DOHH2 (cell line): ENCODE measurements around the gene TAMM41.

Experiments
- H3F3A ChIP-seq: fragments of 200-600 bp; sonication (generic), shearing (Covaris generic); 2 replicates; pipeline ENCODE4 v1.6.0; 2016; ENCODE audit warnings: antibody characterized with exemption, mild to moderate bottlenecking; ENCODE audit not compliant: control insufficient read depth, insufficient read depth
- H3K27ac ChIP-seq: fragments of 200-600 bp; sonication (generic); 2 replicates; pipeline ENCODE4 v1.5.1; 2014; ENCODE audit warnings: low read depth, mild to moderate bottlenecking, low read length, moderate library complexity
- H3K27me3 ChIP-seq: fragments of 200-600 bp; sonication (generic); 2 replicates; pipeline ENCODE4 v1.6.1; 2014; ENCODE audit warnings: mild to moderate bottlenecking, low read length, mixed read lengths; ENCODE audit not compliant: control insufficient read depth
- H3K36me3 ChIP-seq: fragments of 200-600 bp; sonication (generic); 2 replicates; pipeline ENCODE4 v1.6.1; 2014; ENCODE audit warnings: mild to moderate bottlenecking, low read length, moderate library complexity, mixed read lengths; ENCODE audit not compliant: control insufficient read depth
- H3K4me1 ChIP-seq: fragments of 200-600 bp; sonication (generic); 2 replicates; pipeline ENCODE4 v1.6.1; 2014; ENCODE audit warnings: mild to moderate bottlenecking, low read length, mixed read lengths; ENCODE audit not compliant: control insufficient read depth
- H3K4me2 ChIP-seq: fragments of 200-600 bp; sonication (generic); 2 replicates; pipeline ENCODE4 v1.6.0; 2014; ENCODE audit warnings: mild to moderate bottlenecking, low read length, moderate library complexity
- H3K4me3 ChIP-seq: fragments of 200-600 bp; sonication (generic); 2 replicates; pipeline ENCODE4 v1.5.1; 2014; ENCODE audit warnings: mild to moderate bottlenecking, low read length, mixed read lengths
- H3K79me2 ChIP-seq: fragments of 200-600 bp; sonication (generic); 2 replicates; pipeline ENCODE4 v1.6.1; 2014; ENCODE audit warnings: mild to moderate bottlenecking, low read length, mixed read lengths; ENCODE audit not compliant: control insufficient read depth
- H3K9me2 ChIP-seq: fragments of 200-600 bp; sonication (generic); replicated peaks from 2 replicates; pipeline ENCODE4 v1.6.1; 2014; ENCODE audit warnings: mild to moderate bottlenecking, low read length, mixed read lengths; ENCODE audit not compliant: control insufficient read depth
- H3K9me3 ChIP-seq: fragments of 200-600 bp; sonication (generic); 2 replicates; pipeline ENCODE4 v1.6.1; 2014; ENCODE audit warnings: antibody characterized with exemption, low read length, mixed read lengths; ENCODE audit not compliant: control insufficient read depth, insufficient read depth
- H4K20me1 ChIP-seq: fragments of 200-600 bp; sonication (generic); 2 replicates; pipeline ENCODE4 v1.6.0; 2014; ENCODE audit warnings: low read depth, mild to moderate bottlenecking, antibody characterized with exemption, low read length, moderate library complexity; ENCODE audit not compliant: control insufficient read depth, insufficient read depth
- CTCF ChIP-seq: fragments of 200-600 bp; sonication (generic); IDR thresholded peaks from one replicate; pipeline ENCODE4 v1.5.1; 2014; ENCODE audit warnings: antibody characterized with exemption, mild to moderate bottlenecking, low read depth, low read length; ENCODE audit not compliant: poor library complexity, severe bottlenecking
- EZH2phosphoT487 ChIP-seq: fragments of 200-600 bp; sonication (generic); IDR thresholded peaks from 2 replicates; pipeline ENCODE4 v1.6.1; 2017; ENCODE audit warnings: borderline replicate concordance, mild to moderate bottlenecking, antibody characterized with exemption, low read length, moderate library complexity, mixed read lengths

TAMM41 gene

GRCh38 chr3:11769704-11770476, 76.8 kb downstream of the TAMM41 start:
- Histone ChIP-seq H3K27me3 (no peaks in the 10 kb centered on the region), H3K27ac (no peak overlapping the region), H3K79me2 (no peaks in the 10 kb centered on the region), H4K20me1 (no peaks in the 10 kb centered on the region), H3K9me2 (no peaks in the 10 kb centered on the region), H3K4me3 (peak overlapping the region; percentile 31), H3F3A (no peaks in the 10 kb centered on the region), H3K9me3 (no peaks in the 10 kb centered on the region), H3K36me3 (no peaks in the 10 kb centered on the region), H3K4me2 (peak overlapping the region; percentile 39), H3K4me1 (peaks cover 15% of the 10 kb centered on the region)
- TF ChIP-seq EZH2phosphoT487 (no peak), CTCF (no peak)

- no peaks in the 10 kb centered on the region for H3K79me2 ChIP-seq
- TF ChIP-seq EZH2phosphoT487 (no peak), CTCF (no peak)
- peaks cover 15% of the 10 kb centered on the region for H3K4me1 ChIP-seq
- no peak overlapping the region for H3K4me2 ChIP-seq
- H3K4me3 ChIP-seq: no peak overlapping the region
- H3K9me3 ChIP-seq: no peaks in the 10 kb centered on the region
- H3K27me3 ChIP-seq: no peaks in the 10 kb centered on the region
- H3K9me2 ChIP-seq: no peaks in the 10 kb centered on the region
- no peaks in the 10 kb centered on the region for H4K20me1 ChIP-seq
- no peaks in the 10 kb centered on the region for H3K36me3 ChIP-seq
- no peak overlapping the region for H3K27ac ChIP-seq
- H3F3A ChIP-seq: no peaks in the 10 kb centered on the region
Observed at GRCh38 chr3:11768604-11769003, 78.1 kb downstream of the TAMM41 start.

GRCh38 chr3:11764931-11765363, 81.7 kb downstream of the TAMM41 start:
- Histone ChIP-seq H3K4me2 (no peak overlapping the region), H3K79me2 (no peaks in the 10 kb centered on the region)

More at GRCh38 chr3:11764931-11765363, 81.7 kb downstream of the TAMM41 start:
- Histone ChIP-seq H3K4me3 (no peak overlapping the region), H3K9me2 (no peaks in the 10 kb centered on the region), H3K36me3 (no peaks in the 10 kb centered on the region), H3K4me1 (peaks cover 3% of the 10 kb centered on the region), H3F3A (no peaks in the 10 kb centered on the region), H3K27ac (no peak overlapping the region), H3K27me3 (no peaks in the 10 kb centered on the region), H3K9me3 (no peaks in the 10 kb centered on the region), H4K20me1 (no peaks in the 10 kb centered on the region)
- TF ChIP-seq CTCF: no peak
- TF ChIP-seq EZH2phosphoT487: no peak
